Endothelial cell of hepatic sinusoid (primary cell): Measurements from ENCODE around the gene RXFP1.

Source experiments
- in situ Hi-C: cut with HindIII; loops from 2 replicates; pipeline ENCODE4 v1.10.0; 2017; ENCODE audit warnings: low sequenced_read_pairs

Gene RXFP1

DNA sequence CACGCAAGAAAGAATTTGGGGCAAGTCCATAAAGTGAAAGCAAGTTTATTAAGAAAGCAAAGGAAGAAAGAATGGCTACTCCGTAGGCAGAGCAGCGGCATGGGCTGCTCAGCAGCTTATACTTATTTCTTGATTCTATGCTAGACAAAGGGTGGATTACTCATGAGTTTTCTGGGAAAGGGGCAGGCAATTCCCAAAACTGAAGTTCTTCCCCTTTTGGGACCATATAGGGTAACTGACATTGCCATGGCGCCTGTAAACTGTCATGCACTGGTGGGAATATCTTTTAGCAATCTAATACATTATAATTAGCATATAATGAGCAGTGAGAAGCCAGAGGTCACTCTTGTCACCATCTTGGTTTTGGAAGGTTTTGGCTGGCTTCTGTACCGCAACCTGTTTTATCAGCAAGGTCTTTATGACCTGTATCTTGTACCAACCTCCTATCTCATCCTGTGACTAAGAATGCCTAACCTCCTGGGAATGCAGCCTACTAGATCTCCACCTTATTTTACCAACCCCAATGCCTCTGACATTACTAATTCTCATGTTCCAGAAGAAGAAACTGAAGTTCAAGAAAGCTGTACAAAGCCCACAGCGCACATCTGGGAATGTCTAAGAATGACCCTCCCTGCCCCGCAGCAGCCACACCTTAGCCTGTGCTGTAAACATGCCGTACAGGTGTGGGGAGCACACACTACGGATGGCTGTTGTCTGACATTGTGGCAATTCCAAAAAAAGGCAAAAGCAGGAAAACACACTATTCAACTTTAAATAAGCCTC is 18.6 kb downstream of the RXFP1 start:
- in situ Hi-C loops, result no loop called here

GRCh38 chr4:158541506-158541905 is 19.8 kb downstream of the RXFP1 start:
- in situ Hi-C loops, result no loop called here

DNA sequence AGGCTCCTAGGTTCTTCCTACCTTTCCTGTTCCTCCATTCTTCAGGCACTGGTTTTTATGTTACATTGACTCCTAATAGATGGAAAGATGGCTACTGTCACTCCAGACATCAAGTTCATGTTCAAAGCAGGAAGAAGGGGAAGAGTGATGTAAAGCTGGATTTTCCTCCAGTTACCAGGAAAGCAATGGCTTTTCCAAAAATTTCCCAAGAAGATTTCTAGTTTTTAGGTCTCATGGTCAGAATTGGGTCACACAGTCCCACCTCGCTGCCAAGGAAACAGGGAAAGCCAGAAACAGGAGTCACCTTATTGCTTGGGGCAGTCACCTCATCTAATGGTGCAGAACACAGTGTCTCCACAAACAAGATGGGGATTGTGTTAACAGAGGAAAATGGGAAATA is 21.5 kb downstream of the RXFP1 start:
- in situ Hi-C loops, result no loop called here

GRCh38 chr4:158544141-158544540 is 22.5 kb downstream of the RXFP1 start:
- in situ Hi-C loops, result no loop called here

DNA sequence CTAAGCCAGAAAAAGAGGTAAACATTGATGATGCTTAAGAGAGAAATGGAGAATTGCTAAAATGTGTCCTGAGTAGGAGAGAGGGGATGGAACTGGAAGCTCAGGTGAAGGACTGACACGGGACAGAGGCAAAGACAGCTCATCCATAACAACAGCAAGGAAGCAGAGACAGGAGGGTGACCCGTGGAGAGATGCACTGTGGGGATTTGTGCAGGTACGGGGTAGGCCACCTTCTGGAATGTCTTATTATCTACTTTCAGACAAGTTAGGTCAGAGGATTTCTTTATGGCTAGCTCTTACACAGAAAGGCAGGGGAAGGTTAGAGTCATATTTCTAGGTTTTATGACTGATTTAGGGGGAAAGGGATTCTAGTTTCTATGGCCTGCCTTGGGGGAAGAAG is 31.7 kb downstream of the RXFP1 start:
- in situ Hi-C loops, result no loop called here

GRCh38 chr4:158560284-158560683 is 38.6 kb downstream of the RXFP1 start:
- in situ Hi-C loops, result loop anchor here (5.0 kb wide), 1 partner anchor 47 kb away; no protein-coding TSS in a partner anchor

- in situ Hi-C loops, result no loop called here
Observed at GRCh38 chr4:158566860-158567259, 45.2 kb downstream of the RXFP1 start.

- in situ Hi-C loops, result no loop called here
Observed at GRCh38 chr4:158571736-158572135, 50.1 kb downstream of the RXFP1 start.

DNA sequence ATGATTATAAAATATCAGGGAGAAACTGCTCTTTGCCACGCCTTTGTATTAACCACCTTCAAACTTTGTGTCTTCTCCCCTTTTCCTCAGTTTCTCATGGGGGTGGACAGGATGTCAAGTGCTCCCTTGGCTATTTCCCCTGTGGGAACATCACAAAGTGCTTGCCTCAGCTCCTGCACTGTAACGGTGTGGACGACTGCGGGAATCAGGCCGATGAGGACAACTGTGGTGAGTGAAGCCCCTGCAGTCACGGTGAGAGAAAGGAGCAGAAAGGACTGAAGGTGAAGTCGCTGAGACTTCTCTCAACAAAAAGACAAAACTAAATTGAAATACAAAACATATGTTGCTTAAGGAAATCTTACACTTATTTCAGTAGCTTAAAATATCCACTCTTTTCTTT is 50.9 kb downstream of the RXFP1 start:
- in situ Hi-C loops, result no loop called here

- in situ Hi-C loops, result loop anchor here (5.0 kb wide), 1 partner anchor 81 kb away; no protein-coding TSS in a partner anchor
Observed at GRCh38 chr4:158578476-158578875, 56.8 kb downstream of the RXFP1 start.

- in situ Hi-C loops, result no loop called here
Observed at GRCh38 chr4:158580064-158580463, 58.4 kb downstream of the RXFP1 start.

- in situ Hi-C loops, result no loop called here
Observed at GRCh38 chr4:158581161-158581560, 59.5 kb downstream of the RXFP1 start.

DNA sequence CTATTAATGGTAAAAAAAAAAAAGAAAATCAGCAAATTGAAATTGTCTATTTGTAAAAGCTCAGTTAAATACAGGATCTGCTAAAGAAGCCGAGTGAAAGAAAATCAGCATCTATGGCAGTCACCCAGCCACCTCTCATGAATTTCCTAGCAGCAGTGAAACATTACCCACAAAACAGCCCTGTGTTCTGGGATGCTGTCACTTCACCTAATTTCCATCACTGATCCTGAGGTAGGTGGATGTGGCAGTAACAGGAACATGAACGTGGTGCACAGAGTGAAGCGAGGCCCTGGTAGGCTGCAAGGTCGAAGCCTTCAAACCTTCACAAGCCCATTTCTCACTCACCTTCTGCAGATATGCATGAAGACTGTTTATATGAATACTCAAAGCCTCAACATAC is 65.2 kb downstream of the RXFP1 start:
- in situ Hi-C loops, result no loop called here

DNA sequence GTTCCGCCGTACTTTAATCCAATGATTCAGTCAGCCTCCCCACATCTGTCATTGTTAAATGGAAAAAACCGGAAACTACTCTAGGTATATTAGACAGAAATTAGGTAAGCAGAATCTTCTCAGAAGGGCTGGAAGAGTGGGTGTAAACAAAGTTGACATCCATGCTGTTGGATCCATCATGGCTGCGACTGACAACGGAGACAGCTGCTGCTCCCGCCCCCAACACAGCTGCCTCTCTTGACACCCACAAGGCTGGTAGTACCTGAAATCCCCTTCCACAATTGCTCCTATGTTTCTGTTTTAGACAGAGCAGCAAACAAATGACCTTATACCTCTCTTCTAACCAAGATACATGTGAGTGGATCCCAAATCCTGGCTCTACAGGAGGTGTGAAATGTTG is 66.6 kb downstream of the RXFP1 start:
- in situ Hi-C loops, result no loop called here

DNA sequence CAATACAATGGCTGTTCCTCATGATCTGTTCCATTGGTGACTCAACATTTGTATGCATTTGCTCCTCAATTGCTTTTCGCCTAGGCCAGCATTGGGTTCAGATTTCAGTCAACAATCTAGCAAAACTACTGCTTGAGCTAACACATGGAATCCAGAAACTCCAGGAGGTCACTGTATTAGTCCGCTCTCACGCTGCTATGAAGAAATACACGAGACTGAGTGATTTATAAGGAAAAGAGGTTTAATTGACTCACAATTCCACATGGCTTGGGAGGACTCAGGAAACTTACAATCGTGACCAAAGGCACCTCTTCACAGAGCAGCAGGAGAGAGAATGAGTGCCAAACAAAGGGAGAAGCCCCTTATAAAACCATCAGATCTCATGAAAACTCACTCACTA is 67.1 kb downstream of the RXFP1 start:
- in situ Hi-C loops, result no loop called here

- in situ Hi-C loops, result no loop called here
Observed at GRCh38 chr4:158590306-158590705, 68.6 kb downstream of the RXFP1 start.

DNA sequence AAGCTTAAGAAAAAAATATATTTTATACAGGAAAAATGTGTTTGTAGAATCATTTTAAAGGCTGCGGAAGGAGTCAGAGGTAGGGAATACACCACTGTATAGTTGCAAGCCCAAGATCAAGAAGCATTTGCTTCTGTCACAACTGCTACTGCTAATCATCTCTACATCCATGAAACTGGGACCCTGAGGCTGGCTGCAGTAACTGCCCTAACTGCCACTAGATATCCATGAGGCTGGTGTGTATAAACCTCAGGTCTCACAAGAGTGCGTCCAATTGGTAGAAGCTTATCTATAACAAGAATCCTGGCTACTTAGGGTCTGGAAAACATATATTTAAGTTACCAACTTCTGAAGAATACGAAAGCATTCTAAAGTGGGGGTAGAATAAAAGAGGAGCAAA is 69.1 kb downstream of the RXFP1 start:
- in situ Hi-C loops, result no loop called here

DNA sequence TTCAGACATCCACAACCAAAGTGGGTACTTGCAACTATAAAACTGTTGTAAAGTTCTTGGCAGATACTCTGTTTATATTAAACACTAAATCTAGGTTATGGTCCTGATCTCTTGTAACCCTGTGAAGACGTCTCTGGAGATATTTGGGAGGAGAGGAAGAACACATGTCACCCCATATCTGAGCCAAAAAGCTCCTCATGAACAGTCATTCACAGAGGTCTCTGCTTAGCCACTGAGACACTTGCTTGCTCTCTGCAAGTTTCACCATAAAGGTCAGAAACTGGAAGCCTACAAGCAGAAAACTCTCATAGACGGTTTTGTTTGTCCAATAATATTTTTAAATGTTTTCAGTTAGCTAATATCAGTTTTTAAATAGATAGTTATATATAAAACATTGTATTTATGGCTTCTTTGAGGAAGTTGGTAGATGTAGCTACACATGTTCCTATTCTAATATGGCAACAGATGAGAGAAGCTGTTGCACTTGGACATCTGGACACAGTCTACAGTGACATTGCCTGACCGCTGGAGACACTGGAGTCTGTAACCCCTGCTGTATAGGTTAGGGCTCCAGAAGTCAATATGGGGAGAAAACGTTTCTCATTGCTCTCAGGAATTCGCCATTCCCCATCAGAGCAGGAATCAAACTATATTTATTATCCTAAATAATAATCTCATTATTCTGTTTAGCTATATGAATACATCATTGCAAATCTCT is 76.4 kb downstream of the RXFP1 start:
- in situ Hi-C loops, result no loop called here

DNA sequence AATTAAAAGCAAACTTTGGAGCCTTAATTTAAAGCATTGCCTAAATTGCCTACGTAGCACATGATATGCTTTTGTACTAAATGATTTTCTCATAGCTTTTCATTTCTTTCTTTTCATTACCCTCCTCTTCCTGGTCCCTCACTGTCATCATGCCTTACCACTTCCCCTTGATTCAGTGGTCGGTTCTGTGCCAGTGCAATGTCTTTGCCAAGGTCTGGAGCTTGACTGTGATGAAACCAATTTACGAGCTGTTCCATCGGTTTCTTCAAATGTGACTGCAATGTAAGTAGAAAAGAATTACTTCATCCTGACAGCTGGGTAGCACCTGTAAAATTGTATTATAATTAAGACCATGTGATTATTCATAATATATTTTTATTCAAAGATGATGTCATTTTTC is 77.5 kb downstream of the RXFP1 start:
- in situ Hi-C loops, result no loop called here

GRCh38 chr4:158599765-158600498 is 78.2 kb downstream of the RXFP1 start:
- in situ Hi-C loops, result no loop called here

DNA sequence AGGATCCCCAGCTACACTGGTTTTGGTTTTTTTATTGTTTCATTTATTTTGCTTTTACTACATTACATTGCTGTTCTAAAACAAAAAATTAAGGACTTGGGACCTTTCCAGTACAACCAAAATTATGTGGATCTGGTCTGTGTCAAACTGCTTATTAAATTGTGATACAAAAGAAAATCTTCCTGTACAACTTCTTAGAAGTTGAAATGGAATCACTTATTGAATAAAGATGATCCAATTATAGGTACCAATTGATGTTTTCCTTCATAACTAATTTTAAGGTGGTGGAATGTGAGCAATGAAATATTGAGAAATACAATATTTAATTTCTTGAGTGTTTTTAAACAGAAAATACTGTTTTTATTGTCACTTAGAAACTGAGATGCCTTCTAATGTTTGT is 82.7 kb downstream of the RXFP1 start:
- in situ Hi-C loops, result no loop called here

- in situ Hi-C loops, result loop anchor here (5.0 kb wide), 1 partner anchor 43 kb away; no protein-coding TSS in a partner anchor
Observed at GRCh38 chr4:158605393-158605792, 83.7 kb downstream of the RXFP1 start.
